ENCODE results near the gene KCTD15. TPM values are rescaled to one million over a fixed set of nuclear protein-coding genes. Genes with fewer than 3 reads are reported as not detected.

The KCTD15 gene
- total RNA-seq, 3 donors from 2014 or later (not counting 1 experiment from before 2014, with no cell fraction given) = 0.59 to 4.7 (median 1.4) TPM

DNA sequence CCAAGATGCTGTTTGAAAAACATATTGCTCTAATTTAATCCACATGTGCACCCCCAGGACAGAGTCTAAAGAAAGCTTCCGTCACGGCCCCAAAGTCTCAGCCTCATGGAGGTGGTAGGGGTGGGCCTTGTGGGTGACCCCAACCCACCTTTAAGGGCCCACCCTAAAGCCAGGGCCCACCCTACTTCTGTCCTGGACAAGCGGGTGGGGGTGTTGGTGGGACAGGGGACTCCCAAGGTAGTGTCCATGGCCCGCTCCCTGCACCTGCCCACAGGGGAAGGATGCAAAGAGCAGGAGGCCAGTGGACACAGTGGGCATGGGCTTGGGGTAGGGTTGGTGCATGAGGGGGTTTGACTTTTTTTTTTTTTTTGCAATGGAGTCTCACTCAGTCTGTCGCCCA, 66.8 kb downstream of the KCTD15 start:
- ATAC-seq (no peak), DNase-seq (no peak)
- Mint-ChIP-seq H3K9me3 (no peaks in the 10 kb centered on the region), H3K36me3 (no peaks in the 10 kb centered on the region), H3K4me1 (no peaks in the 10 kb centered on the region), H3K27ac (no peak overlapping the region), H3K27me3 (ENCODE audit: low read depth in 2 of 2) (peaks cover 0 to 8% of the 10 kb centered on the region in 2 donors), H3K4me3 (no peak overlapping the region)
- no peaks in the 10 kb centered on the region for H3K9me3 ChIP-seq (ENCODE audit: control insufficient read depth, insufficient read depth, low read length)
- TF ChIP-seq CTCF (IDR thresholded peaks at IDR 0.05) = no peak
- H3K4me3 ChIP-seq (ENCODE audit: low read length) = no peak overlapping the region
- no peaks in the 10 kb centered on the region for H3K27me3 ChIP-seq (ENCODE audit: control insufficient read depth, insufficient read depth, low read length)
- no peaks in the 10 kb centered on the region for H3K36me3 ChIP-seq (ENCODE audit: control insufficient read depth, insufficient read depth, low read length)
- 89% methylated on average over 4 of the region's 5 CpGs for WGBS (ENCODE audit: insufficient coverage)
- intact Hi-C loops (cut with micrococcal nuclease) = no loop called here
- no peaks in the 10 kb centered on the region for H3K4me1 ChIP-seq (ENCODE audit: control insufficient read depth, insufficient read depth, low read length)
- H3K27ac ChIP-seq (ENCODE audit: low read length) = no peak overlapping the region

GRCh38 chr19:33864311-33864850, 67.7 kb downstream of the KCTD15 start:
- Histone ChIP-seq H3K36me3 (ENCODE audit: control insufficient read depth, insufficient read depth, low read length) (no peaks in the 10 kb centered on the region), H3K27ac (ENCODE audit: low read length) (no peak overlapping the region), H3K9me3 (ENCODE audit: control insufficient read depth, insufficient read depth, low read length) (no peaks in the 10 kb centered on the region), H3K27me3 (ENCODE audit: control insufficient read depth, insufficient read depth, low read length) (no peaks in the 10 kb centered on the region), H3K4me1 (ENCODE audit: control insufficient read depth, insufficient read depth, low read length) (no peaks in the 10 kb centered on the region), H3K4me3 (ENCODE audit: low read length) (no peak overlapping the region)
- Mint-ChIP-seq H3K36me3 (no peaks in the 10 kb centered on the region), H3K9me3 (no peaks in the 10 kb centered on the region), H3K27me3 (ENCODE audit: low read depth in 2 of 2) (peaks cover 0 to 18% of the 10 kb centered on the region in 2 donors), H3K27ac (no peak overlapping the region), H3K4me3 (no peak overlapping the region), H3K4me1 (no peaks in the 10 kb centered on the region)
- no peak for DNase-seq
- 86% methylated on average over 3 of the region's 3 CpGs for WGBS (ENCODE audit: insufficient coverage)
- intact Hi-C loops (cut with micrococcal nuclease) = no loop called here
- TF ChIP-seq CTCF (IDR thresholded peaks at IDR 0.05) = no peak
- no peak for ATAC-seq

DNA sequence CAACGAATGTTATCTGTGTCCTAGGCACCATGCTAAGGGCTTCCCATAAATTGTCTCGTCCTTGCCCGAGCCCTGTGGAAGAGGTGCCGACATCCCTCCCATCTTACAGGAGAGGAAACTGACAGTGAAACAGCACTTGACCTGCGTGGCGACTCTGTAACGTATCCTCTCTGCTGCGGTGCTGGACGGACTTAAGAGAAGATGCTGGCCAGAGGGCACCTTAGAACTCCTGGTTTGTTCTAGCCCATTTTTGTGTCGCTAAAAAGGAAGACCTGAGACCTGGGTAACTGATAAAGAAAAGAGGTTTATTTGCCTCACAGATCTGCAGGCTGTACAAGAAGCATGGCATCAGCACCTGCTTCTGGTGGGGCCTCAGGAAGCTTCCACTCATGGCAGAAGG, 68.6 kb downstream of the KCTD15 start:
- Histone ChIP-seq H3K36me3 (ENCODE audit: control insufficient read depth, insufficient read depth, low read length) (no peaks in the 10 kb centered on the region), H3K27me3 (ENCODE audit: control insufficient read depth, insufficient read depth, low read length) (no peaks in the 10 kb centered on the region), H3K4me1 (ENCODE audit: control insufficient read depth, insufficient read depth, low read length) (no peaks in the 10 kb centered on the region), H3K4me3 (ENCODE audit: low read length) (no peak overlapping the region), H3K9me3 (ENCODE audit: control insufficient read depth, insufficient read depth, low read length) (no peaks in the 10 kb centered on the region), H3K27ac (ENCODE audit: low read length) (no peak overlapping the region)
- ATAC-seq (no peak), DNase-seq (no peak)
- intact Hi-C loops (cut with micrococcal nuclease) = no loop called here
- no peak overlapping the region for H3K27ac Mint-ChIP-seq
- WGBS (ENCODE audit: insufficient coverage) = 89% methylated on average over 10 of the region's 10 CpGs
- no peaks in the 10 kb centered on the region for H3K9me3 Mint-ChIP-seq
- peaks cover 0 to 19% of the 10 kb centered on the region in 2 donors for H3K27me3 Mint-ChIP-seq (ENCODE audit: low read depth in 2 of 2)
- no peak for TF ChIP-seq CTCF (IDR thresholded peaks at IDR 0.05)
- no peak overlapping the region for H3K4me3 Mint-ChIP-seq
- H3K4me1 Mint-ChIP-seq = no peaks in the 10 kb centered on the region
- no peaks in the 10 kb centered on the region for H3K36me3 Mint-ChIP-seq

Other genes starting within 250 kb of the KCTD15 start
- gene CHST8, start 174.9 kb upstream of the KCTD15 start, total RNA-seq = not detected